Subcutaneous adipose tissue (tissue), 4 donors: ENCODE data around the gene LZTS2. TPM values are rescaled to one million over a fixed set of nuclear protein-coding genes. Genes with fewer than 3 reads are reported as not detected.

ENCODE experiments used
- total RNA-seq, 4 donors: library from RNA; depleted of rRNA; stranded (reverse); fragments of >200 nt; gene quantifications; one replicate each; pipeline ENCODE4 v1.1.0, GENCODE V29; 2016
- TF ChIP-seq, protein P1 (sequence below): fragments of 450-650 bp; IDR thresholded peaks from one replicate; pipeline ENCODE4 v1.5.1; 2016; ENCODE audit warnings: low read depth, mild to moderate bottlenecking, control low read depth, antibody characterized with exemption, moderate library complexity

LZTS2 gene
- total RNA-seq, 4 donors from 2014 or later, result 27.4 to 130 (median 45.2) TPM

DNA sequence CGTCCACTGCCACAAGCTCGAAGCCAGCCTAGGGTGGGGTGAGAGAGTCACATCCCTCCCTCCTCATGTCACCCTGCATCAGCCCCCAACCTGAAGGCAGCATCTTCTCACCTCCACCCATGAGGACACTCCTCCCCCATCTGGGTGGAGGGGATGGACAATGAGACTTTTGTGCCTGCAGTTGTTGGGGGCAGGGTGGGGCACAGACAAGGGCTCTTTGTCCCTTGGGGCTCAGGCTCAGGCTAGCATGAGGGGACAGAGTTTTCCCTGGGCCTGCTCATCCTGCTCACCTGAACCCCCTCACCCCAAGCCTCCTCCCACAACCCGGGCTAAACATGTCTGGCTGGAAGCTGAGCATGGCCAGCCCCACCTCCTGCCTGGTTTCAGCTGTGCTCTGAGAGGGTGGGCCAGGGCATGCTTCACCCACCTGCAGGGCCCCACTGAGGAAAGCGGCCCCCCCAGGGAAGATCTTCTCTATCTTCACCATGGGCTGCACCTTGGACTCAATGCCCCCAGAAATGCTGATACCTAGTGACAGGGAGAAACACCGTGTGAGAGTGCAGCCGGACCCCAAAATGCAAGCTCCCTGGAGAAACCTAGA, 9.3 kb downstream of the LZTS2 start:
- TF ChIP-seq, protein P1, sequence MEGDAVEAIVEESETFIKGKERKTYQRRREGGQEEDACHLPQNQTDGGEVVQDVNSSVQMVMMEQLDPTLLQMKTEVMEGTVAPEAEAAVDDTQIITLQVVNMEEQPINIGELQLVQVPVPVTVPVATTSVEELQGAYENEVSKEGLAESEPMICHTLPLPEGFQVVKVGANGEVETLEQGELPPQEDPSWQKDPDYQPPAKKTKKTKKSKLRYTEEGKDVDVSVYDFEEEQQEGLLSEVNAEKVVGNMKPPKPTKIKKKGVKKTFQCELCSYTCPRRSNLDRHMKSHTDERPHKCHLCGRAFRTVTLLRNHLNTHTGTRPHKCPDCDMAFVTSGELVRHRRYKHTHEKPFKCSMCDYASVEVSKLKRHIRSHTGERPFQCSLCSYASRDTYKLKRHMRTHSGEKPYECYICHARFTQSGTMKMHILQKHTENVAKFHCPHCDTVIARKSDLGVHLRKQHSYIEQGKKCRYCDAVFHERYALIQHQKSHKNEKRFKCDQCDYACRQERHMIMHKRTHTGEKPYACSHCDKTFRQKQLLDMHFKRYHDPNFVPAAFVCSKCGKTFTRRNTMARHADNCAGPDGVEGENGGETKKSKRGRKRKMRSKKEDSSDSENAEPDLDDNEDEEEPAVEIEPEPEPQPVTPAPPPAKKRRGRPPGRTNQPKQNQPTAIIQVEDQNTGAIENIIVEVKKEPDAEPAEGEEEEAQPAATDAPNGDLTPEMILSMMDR, result no peak

DNA sequence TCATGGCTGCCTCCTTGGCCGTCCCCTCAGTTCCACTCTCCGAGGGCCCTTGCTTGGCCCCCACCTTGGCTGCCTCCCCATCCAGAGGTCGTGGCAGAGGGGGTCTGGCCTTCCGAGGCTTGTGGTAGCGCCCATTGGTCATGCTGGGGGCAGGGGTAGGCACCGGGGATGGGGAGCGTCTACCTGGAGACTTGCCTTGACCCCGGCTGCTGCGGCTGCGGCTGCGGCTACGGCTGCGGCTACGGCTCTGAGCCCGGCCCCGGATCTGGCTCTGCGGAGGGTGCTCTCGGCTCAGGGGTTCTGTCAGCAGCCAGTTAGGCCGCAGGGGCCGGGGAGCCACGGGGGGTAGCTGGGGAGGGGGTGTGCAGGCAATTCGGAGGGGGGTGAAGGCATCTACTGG, 10.7 kb downstream of the LZTS2 start:
- TF ChIP-seq, protein P1, result no peak

DNA sequence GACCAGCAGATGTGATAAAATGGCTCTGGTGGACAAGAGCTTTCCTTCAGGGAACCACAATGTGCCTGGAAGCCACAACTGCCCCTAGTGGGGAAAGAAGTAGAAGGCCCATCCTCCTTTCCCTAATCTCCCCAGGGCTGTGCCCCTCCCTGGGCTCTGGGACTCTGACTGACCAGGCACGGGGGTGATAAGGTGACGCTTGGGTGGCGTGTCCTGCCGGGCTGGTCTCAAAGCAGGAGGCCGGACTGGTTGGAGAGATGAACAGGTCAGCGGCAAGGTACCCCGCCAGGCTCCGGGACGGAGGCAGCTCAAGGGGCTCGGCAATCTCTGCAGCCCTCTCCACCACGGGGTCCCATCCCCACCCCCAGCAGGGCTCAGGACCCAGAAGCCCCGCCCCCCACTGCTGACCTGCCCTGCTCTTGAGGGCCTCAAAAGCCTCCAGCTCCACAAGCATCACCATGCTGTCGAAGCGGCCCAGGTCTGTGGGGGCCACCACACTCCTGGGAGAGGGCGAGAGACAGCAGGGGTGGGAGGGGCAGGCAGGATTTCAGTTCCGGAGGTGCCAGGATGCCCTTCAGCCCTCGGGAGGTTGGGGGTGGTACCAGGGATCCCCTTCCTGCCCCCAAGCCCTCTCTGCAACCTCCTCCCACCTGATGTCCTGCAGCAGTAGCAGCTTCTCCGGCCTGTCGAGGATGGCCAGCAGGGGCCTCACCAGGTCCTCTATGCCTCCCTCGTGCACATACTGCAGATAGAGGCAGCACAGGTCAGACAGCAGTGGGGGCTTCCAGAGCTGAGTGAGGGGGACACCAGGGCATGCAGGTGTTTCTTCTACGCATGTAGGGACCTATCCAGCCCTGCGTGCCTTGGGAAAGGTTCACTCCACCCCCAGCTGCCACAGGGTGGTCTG, 12.2 kb downstream of the LZTS2 start:
- TF ChIP-seq, protein P1, result no peak

DNA sequence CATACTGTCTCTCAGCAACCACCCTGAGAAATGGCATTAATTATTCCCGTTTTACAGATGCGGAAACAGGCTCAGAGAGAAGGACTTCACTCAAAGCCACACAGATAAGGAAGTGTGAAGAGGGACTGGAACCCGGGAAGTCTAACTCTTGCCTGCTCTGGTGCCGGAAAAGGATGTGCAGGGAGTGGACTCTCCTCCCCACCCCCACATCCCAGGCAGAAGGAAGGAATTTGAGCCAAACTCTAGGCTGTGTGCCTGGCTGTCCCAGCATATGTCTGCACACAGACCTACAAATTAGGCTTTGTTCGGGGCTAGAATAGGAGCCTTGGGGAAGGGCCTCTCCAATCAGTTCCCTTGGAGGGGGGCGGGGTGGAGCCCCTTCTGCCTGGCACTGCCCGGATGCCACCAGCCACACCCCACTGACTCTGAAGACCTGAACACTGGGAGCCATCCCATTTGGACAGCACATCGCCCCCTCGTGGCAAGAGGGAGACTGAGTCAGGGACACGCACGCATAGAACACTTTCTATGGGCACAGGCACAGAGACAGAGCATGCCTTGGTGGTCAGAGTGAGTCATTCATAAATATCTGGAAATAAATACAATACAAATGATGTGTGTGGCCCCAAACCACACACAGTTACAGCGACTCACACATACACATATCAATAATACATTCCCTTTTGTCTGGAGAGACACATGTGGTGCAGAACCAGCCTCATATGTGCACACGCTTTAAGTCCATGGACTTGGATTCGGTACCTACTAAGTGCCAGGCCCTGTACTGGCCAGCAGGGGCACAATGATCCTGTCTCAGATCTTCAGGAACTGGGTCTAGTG, 13.1 kb downstream of the LZTS2 start:
- TF ChIP-seq, protein P1, result no peak

DNA sequence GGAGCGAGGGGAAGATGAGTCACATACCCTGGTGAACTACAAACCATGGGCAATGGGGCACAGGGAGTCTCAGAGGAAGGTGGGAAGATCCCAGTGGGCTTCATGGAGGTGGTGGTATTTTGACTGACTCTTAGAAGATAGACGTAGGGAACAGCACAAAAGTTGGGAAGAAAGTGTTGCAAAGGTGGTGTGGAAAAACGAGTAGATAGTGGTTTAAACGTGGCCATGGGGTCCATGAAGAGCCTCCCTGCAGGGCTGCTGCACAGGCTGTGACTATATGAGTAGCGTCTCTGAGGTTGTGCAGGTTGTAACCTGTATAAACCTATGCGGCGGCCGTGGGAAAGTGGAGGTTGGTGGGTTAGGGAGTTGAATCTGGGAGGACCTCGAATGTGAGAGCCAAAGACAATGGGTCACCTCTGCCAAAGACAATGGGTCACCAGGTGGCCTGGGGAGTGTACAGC, 13.8 kb downstream of the LZTS2 start:
- TF ChIP-seq, protein P1, result no peak

DNA sequence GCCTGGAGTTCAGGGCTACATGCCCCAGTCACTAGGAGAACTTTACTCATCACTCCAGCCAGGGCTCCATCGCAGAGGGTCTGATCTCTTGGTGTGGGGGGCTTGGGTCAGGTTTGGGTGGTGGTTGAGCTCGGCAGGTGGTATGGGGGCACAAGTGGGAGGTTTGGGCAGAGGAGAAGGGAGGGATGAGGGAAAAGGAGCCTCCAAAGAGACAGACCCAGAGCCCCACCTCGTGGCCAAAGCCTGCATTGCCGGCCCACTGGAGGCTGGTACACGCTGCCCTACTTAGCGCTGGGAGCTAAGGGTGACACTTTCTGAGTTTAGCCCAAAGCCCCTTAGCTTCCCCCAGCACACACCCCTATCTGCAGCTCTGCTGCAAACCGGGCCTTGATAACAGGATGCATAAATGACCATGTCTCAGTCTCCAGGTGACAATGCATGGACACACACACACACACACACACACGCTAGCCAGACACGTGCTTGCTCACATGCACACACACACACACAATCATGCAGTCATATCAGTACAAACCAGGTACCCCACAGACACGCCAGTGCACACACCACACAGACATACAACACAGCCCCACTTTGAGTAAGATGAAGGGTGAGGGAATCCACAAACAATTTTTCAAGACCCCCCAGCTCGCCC, 14.7 kb downstream of the LZTS2 start:
- TF ChIP-seq, protein P1, result no peak
